GM20431 (cell line): ENCODE results near the gene DHRS7C.

Source experiments
- in situ Hi-C: fragments of 300-500 bp; cut with MseI, MboI; formaldehyde crosslinking; loops from one replicate; pipeline ENCODE4 v1.15.0; 2020; ENCODE audit warnings: low sequenced_read_pairs; ENCODE audit not compliant: unreplicated experiment

Gene DHRS7C, protein sequence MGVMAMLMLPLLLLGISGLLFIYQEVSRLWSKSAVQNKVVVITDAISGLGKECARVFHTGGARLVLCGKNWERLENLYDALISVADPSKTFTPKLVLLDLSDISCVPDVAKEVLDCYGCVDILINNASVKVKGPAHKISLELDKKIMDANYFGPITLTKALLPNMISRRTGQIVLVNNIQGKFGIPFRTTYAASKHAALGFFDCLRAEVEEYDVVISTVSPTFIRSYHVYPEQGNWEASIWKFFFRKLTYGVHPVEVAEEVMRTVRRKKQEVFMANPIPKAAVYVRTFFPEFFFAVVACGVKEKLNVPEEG

DNA sequence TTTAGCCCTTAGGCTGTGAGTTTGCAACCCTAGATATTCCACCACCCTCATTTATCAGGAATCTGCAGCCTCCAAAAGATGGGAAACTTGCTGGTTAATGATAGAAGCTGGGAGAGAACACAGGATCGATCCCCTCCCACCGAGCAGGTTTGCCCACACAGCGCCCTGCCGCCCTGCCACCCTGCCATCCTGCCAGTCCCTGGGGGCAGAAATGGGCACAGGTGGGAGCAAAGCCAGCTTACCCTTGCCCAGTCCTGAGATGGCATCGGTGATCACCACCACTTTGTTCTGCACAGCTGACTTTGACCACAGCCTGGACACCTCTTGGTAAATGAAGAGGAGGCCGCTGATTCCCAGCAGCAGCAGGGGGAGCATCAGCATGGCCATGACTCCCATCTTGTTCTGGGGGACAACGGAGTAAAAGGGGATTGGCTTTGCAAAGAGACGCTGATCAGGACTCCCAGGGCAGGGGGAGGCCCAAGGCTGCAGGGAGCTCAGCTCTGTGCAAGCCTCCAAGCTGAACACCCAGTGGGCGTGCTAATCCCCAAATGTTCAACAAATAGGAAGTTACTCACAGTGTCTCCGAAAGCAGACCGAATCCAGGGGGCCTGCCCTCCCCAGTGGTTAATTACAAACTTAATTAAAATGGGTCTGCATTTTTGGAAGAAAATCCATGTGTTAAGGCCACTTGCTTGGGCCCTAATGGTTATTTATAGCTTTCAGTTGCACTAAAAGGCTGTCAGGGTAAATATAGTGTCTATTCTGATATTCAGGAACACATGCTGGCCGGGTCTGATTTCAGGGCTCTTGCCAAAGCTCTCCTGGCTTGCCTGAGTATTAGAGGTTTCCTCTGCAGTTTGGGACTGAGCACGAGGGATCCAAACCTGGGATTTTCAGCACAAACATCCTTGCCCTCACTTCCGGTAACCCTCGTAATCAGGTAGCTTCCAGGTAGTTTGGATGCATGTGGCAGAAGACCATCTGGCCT is at the start of gene DHRS7C:
Gene DHRS7C, minus strand, starts transcription at position 704 of the 988 bp plus-strand sequence. Its CDS starts 308 bp downstream, at position 396.
- in situ Hi-C loops, result no loop called here

DNA sequence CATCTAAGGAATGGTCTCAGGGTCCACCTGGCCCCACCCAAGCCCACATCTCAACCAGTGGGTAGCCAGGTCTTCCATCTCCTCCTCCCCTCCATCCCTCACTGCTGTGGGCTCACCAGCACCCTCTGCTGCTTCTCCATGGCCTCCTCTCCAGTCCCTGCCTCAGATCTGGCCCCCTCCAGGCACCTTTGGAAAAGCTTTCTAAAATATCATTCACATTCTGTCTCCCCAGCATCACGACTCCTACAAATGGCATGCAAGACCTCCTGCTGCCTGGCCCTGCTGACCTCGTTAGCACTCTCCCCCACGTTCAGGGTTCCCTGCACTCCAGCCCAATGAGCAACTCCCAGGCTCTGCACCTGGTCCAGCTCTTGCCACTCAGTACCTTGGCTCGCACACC is 48.0 kb upstream of the DHRS7C start:
- in situ Hi-C loops, result no loop called here

DNA sequence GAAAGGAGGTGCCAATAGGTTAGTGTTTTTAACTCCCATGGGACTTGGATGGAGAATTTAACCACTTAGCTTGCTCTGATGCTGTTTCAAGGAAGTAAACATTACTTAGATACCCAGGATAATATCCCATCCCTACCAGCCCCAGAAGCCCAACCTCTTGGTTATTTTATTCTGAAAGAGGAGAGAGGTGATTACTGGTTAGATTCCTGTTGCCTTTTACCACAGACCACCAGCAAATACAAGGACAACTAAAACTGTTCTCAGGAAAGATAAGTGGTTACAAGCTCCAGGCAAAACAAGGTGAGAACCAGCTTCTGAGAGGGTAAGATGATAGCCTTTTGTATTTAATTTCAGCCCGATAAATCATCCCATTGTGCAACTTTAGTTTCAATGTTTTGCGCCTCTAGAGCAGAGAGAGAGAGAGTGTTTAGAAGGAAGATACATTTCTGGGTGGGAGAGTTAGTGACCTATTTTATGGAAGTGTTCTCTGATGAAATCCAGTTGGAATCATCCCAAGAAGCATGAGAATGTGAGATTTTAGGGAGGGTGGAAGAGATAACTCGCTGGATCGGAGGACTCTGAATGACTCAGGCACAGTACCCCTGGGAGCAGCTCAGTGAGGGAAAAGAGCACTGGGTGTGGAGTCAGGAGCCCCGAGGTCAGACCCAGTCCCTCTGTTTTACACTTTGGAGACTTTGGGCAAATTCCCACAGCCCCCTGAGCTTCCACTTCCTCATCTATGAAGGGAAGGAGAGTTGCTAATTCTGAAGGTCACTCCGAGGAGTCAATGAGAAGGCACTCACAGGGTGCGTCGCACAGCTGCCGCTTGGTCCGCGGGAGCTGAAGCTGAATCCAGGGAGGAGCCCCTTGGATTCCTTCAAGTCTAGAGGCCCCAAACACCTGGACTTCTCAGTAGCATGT is 46.4 kb upstream of the DHRS7C start:
- in situ Hi-C loops, result no loop called here

DNA sequence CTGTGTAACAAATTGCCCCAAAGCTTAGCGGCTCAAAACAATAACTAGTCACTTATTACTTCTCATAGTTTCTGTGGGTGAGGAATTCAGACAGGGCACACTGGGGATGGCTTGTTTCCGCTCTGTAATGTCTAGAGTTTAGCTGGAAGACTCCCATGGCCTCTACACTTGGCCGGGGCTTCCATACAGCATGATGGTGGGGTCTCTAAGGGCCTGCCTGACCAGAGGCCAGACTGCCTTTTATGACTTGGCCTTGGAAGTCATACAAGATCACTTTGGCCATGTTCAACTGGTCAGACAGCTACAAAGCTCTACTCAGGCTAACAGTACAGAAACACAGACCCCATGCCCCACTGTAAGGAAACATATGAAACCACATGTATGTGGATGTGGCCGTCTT is 42.5 kb upstream of the DHRS7C start:
- in situ Hi-C loops, result no loop called here

DNA sequence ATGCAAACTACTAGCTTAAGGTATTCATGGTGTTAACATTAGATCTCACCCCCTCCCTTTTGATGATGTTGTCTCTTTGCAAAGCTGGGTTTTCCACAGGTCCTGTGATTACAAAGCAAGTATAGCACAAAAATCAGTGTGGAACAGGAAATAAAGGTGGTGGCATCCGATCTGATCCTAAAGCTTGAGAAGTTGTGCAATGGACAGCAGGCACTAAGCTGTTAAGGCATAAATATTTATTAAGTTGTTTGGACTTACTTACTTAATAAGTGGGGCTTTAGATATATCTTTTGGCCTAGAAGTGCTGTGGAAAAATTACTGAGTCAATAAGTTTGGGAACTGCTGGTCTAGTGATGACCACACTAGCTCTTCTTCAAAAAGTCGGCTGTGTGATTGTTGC is 39.3 kb upstream of the DHRS7C start:
- in situ Hi-C loops, result no loop called here

DNA sequence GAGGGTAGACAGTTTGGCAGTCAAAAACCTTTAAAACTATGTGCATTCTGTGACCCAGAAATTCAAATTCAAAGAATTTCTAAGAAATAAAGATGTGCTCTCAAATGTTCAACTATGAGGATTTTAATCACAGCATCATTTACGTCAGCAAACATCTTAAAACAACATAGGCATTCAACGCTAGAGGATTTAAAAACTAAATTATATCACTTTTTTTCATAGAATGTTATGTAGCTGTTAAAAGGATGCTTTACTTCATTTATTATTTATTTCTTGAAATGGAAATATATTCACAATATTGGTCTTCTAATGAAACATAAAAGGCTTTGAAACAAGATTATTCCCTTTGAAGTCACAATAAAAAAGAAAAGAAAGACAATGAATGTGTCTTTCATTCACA is 38.0 kb upstream of the DHRS7C start:
- in situ Hi-C loops, result no loop called here

DNA sequence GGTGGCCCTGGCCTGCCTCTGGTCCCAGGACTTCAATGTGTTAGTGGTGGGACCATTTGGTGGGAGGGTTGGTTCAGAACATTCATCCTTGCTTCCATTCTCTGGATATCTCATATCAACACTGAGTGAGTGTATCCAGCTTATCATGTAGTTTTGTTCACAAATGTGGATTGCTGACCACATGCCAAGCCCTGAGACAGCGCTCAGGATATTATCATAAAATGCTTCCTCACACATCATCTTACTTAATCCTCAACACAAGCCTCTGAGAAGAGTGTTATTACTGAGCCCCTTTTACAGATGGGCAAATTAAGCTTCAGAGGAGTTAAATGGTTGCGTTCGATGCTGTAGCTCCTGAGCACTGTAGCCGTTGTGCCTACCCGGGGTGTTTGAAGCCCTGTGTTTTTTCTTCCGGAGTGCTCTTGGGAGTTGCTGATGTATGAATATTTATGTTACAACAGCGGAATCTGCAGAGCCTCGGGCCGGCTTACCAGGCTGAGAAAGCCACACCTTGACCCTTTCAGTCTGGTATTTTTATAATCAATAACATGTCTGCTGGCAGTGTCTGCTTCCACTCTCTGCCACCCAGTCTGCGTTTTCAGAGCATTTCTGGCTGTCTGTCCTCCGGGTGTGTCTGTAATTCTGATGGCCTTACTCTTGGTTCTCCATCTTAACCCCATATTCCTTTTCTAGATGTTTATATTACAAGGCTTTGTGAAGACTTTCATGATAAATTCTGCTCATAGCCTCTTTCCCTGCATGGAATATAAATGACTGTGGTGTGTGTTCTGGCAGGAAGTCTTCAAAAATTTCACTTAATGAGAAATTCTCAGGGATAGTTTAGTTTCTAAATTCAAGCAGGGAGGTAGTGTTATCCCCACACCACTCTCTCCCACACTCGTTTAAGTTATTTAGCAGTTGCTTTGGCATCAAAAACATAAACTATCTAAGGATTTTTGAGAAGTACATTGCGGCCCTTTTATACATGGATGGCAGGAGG is 37.2 kb upstream of the DHRS7C start:
- in situ Hi-C loops, result no loop called here

DNA sequence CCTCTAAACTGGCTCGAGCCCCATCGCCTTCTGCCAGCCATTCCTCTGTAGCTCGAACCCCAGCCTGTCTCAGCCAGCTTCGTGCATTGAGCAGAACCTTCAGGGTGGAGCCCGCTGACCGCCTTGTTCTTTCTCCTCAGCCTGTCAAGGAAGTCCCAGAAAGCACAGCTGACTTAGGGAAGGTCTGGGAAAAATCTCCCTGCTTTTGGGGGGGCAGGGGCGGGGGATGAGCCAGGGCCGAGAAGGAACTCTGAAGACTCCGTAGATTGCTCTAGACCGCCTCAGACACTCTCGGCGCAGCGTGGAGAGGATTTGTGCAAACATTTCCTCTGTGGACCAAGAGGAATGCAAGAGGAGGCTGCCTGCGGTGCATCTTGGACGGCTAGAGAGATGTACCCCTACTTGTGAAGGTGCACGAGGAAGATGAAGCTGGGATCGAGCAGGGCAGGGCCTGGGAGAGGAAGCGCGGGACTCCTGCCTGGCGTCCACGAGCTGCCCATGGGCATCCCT is 34.3 kb upstream of the DHRS7C start, which contains the start of gene GLP2R:
Gene GLP2R, plus strand, starts transcription at position 284 of the 510 bp plus-strand sequence. Its CDS starts 140 bp downstream, at position 424.
- in situ Hi-C loops, result no loop called here

DNA sequence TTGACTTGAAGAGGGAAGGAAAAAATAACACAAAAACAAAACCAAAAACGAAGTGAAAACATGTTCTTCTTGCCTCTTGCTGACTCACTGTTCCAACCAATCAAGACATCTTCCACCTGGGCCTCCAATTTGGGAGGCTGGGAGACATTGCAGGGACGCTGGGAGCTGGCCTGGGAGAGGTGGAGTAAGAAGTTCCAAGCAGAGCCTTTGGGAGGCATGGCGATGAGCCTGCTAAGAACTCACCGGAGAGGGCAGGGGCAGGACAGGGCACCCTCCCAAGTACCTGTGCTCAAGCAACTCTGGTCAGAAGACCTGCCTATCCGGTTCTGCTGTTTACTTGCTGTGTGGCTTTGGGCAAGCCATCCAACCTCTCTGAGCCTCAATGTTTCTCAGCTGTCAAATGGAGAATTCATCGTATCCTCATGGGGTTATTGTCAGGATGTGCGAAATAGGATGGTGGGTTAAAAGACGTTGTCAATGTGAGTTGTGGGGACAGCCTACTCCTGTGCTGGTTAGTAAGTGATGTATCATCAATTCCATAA is 33.5 kb upstream of the DHRS7C start:
- in situ Hi-C loops, result no loop called here

DNA sequence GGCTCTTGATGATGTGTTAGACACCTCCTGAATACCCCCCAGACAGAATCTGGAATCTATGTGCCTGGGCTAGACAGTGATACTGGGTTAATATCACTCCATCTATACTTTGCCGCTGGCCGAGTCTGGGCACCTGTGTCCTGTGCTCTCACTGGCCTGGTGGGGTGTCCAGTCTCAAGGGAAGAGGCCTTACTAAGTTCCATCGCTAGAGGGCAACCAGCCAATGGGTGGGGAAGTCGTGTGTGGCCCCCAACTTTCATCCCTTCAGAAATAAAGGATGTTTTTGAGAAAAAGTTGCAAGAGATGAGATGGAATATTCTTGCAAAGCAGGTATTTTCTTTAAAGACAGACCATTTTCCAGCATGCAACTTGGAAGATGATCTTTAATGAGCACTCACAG is 32.7 kb upstream of the DHRS7C start:
- in situ Hi-C loops, result no loop called here

DNA sequence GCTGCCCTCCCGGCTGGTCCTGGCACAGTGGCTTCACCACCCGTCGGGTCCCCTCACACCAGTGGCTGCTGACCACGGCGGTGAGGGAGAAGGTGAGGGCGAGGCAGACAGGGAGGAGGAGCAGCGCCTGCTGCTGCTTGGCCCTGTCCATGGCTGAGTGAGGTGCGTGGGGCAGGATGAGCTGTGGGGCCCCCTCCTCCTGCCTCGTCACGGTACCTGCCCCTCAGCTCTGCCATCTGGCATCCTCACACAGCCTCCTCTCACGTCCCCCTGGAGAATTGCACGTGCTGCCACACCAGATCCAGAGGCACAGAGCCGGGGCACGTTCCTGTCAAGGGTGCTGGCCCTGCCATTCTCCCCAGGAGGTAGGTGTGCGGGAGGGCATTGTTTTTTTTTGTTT is 30.5 kb upstream of the DHRS7C start, which contains the start of gene GSG1L2:
Gene GSG1L2, minus strand, starts transcription at position 159 of the 400 bp plus-strand sequence. Its CDS starts 8 bp downstream, at position 151.
- in situ Hi-C loops, result no loop called here

DNA sequence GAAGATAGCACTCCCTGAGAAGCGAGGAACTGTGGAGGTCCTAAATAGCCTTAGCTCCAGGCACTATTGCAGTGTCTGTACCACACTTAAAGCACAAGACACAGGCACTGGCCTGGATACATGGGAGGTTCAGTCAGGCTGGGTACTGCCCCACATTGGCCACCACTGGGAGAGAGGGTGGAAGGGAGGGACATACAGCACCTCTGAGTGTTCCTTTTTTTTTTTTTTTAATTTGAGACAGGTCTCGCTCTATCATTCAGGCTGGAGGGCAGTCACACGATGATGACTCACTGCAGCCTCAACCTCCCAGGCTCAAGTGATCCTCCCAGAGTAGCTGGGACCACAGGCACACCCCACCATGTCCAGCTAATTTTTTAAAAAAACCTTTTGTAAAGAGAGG is 29.1 kb upstream of the DHRS7C start:
- in situ Hi-C loops, result no loop called here

DNA sequence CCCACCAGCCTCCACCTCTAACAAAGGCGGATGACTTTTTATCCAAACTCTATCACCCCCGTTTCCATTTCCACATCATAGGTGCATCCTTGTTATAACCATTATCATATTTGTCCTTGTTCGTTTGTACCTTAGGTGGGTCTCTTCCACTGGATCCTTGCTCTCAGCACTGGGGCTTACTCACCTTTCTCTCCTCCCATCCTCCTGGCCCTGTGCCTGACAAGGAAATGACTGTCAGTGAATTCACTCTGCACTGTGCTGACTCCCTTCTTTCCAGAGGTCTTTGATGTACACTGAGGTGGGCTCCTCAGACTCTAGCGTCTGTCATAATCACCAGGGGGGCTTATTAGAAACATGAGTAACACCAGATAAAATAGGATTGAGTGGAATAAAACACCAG is 27.4 kb upstream of the DHRS7C start:
- in situ Hi-C loops, result no loop called here

DNA sequence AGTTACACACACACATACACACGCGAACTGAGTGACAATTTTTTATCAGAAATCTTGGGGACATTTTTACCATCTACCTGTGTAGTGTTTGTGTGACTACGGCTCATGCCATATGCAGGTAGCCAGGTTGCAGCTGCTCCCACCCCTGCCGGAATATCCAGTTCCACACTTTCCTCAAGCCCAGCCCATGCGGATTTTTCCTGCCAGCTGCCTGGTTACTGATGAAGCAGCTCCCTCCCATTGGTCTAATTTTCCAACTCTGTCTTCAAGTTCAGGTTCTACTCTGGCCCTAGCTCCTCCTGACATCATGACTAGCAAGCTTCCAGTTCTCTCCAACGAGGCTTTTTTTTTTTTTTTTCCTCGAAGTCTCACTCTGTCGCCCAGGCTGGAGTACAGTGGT is 25.7 kb upstream of the DHRS7C start:
- in situ Hi-C loops, result no loop called here

DNA sequence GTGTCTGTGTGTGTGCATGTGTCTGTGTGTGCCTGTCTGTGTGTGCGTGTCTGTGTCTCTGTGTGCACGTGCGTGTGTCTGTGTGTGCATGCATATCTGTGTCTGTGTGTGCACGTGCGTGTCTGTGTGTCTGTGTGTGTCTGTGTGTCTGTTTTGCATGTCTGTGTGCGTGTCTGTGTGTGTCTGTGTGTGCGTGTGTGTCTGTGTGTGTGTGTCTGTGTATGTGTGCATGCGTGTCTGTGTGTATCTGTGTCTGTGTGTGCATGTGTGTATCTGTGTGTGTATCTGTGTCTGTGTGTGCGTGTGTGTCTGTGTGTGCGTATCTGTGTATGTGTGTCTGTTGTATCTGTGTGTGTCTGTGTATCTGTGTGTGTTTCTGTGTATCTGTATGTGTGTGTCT is 25.1 kb upstream of the DHRS7C start:
- in situ Hi-C loops, result no loop called here

DNA sequence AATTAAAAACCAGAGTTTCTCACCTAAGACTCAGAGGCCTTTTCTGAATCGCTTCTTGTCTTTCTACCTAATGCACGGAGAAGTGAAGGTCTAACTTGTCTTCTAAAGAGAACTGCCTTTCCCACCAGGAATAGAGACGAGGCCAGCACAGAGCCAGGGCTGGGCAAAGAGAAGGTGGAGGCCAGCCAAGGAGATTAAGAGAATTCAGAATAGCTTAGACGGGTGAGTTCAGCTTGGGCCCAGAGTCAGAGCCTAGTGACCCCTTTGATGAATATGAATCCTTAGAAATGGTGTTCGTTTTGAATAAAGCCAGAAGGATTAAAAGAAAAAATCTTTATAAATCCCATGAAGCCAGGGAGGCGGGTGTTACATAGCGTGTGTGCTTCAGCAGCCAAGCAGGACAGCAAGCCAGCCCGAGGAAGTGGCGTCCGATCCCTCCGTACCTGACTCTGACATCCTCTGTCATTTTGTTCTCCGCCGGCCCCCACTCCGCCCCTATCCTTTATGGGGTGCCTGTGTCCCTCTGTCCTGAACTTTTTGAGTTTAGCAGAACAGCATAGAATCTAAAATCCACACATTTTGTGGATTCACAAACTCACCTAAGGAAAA is 23.0 kb upstream of the DHRS7C start:
- in situ Hi-C loops, result no loop called here

DNA sequence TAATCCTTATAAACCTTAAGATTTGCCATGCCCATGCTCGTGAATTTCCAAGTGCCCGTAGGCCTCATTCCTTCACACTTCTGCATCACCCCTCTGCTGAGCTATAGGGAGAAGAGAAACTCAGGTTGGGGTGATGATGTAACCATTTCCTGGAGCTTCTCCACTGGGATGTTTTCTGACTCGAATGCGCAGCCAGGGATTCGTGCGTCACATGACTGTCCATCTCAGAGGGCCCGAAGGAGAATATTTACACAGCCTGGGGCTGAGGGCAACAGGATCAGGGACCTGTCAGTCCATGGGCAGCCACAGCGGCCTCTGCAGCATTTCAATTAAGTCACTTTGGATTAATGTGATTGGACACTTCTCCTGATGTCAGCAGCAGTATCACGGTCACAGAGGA is 21.8 kb upstream of the DHRS7C start:
- in situ Hi-C loops, result no loop called here

DNA sequence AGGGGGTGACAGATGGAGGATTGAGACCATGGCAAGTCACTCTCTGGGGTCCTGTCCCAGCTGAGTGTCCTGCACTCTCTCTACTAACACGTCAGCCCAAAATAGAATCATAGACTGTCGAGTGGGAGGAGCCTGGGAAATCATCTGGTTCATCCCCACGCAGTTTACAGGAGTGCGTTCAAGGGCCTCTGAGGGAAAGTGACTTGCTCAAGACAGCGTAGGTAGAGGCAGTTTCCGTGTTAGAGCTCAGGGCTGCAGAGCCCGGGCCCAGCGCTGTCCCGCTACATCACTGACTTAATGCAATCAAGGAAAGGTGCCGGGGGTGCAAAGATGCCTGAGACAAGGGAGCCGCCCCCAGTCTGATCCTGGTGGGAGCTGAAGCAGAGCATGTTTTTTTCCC is 20.1 kb upstream of the DHRS7C start:
- in situ Hi-C loops, result no loop called here
